SK-N-SH treated with all-trans-retinoic acid at 6 μM for 48 hours (cell line): ENCODE measurements around the gene KRTAP2-3.

ENCODE experiments used
- ATAC-seq: fragments of 200-7000 bp; cut with Tn5 transposase; 3 replicates; pipeline ENCODE4 v1.9.1; 2020; ENCODE audit warnings: mild to moderate bottlenecking, moderate library complexity
- ARNTL ChIP-seq: fragments of 450-650 bp; formaldehyde crosslinking; IDR thresholded peaks from 2 replicates; pipeline ENCODE4 v1.5.0; 2020; ENCODE audit warnings: low read depth, mild to moderate bottlenecking, moderate library complexity, borderline replicate concordance
- BACH2 ChIP-seq: fragments of 250-450 bp; sonication (Bioruptor Pico); IDR thresholded peaks from 2 replicates; pipeline ENCODE4 v1.9.0; 2021; ENCODE audit warnings: mild to moderate bottlenecking, borderline replicate concordance
- CSDC2 ChIP-seq: fragments of 250-450 bp; sonication (Bioruptor Pico); IDR thresholded peaks from 2 replicates; pipeline ENCODE4 v1.5.0; 2020; ENCODE audit warnings: mild to moderate bottlenecking, moderate library complexity
- CSRNP3 ChIP-seq: fragments of 250-450 bp; sonication (Bioruptor Pico); IDR thresholded peaks from 2 replicates; pipeline ENCODE4 v1.5.1; 2021; ENCODE audit warnings: mild to moderate bottlenecking, moderate library complexity
- ESRRG ChIP-seq: fragments of 250-450 bp; sonication (Bioruptor Pico); IDR thresholded peaks from 2 replicates; pipeline ENCODE4 v1.6.1; 2021; ENCODE audit warnings: mild to moderate bottlenecking
- GLIS3 ChIP-seq: fragments of 250-450 bp; sonication (Bioruptor Pico); IDR thresholded peaks from 2 replicates; pipeline ENCODE4 v1.5.0; 2020; ENCODE audit warnings: mild to moderate bottlenecking, moderate library complexity
- ISL1 ChIP-seq: fragments of 250-450 bp; sonication (Bioruptor Pico); IDR thresholded peaks from 2 replicates; pipeline ENCODE4 v2.1.2; 2022; ENCODE audit warnings: mild to moderate bottlenecking, moderate library complexity
- PATZ1 ChIP-seq: fragments of 250-450 bp; sonication (Bioruptor Pico); IDR thresholded peaks from 2 replicates; pipeline ENCODE4 v1.8.0; 2020; ENCODE audit warnings: mild to moderate bottlenecking, moderate library complexity, borderline replicate concordance
- PPARA ChIP-seq: fragments of 250-450 bp; sonication (Bioruptor Pico); IDR thresholded peaks from 2 replicates; pipeline ENCODE4 v1.5.0; 2020; ENCODE audit warnings: mild to moderate bottlenecking, borderline replicate concordance
- RARB ChIP-seq: fragments of 250-450 bp; sonication (Bioruptor Pico); IDR thresholded peaks from 2 replicates; pipeline ENCODE4 v1.8.0; 2021; ENCODE audit warnings: mild to moderate bottlenecking, moderate library complexity
- SNAI2 ChIP-seq: fragments of 250-450 bp; sonication (Bioruptor Pico); IDR thresholded peaks from 2 replicates; pipeline ENCODE4 v1.5.0; 2020; ENCODE audit warnings: mild to moderate bottlenecking, moderate library complexity
- TCF4 ChIP-seq: fragments of 250-450 bp; sonication (Bioruptor Pico); IDR thresholded peaks from 2 replicates; pipeline ENCODE4 v1.8.0; 2021; ENCODE audit warnings: mild to moderate bottlenecking, moderate library complexity, borderline replicate concordance
- TOX ChIP-seq: fragments of 250-450 bp; sonication (Bioruptor Pico); IDR thresholded peaks from 2 replicates; pipeline ENCODE4 v1.8.0; 2021; ENCODE audit warnings: mild to moderate bottlenecking, moderate library complexity, borderline replicate concordance
- ZC3H10 ChIP-seq: fragments of 250-450 bp; sonication (Bioruptor Pico); IDR thresholded peaks from 2 replicates; pipeline ENCODE4 v1.5.1; 2021; ENCODE audit warnings: mild to moderate bottlenecking, moderate library complexity
- ZFP3 ChIP-seq: fragments of 250-450 bp; sonication (Bioruptor Pico); IDR thresholded peaks from 2 replicates; pipeline ENCODE4 v1.5.0; 2020; ENCODE audit warnings: mild to moderate bottlenecking, moderate library complexity
- ZFP30 ChIP-seq: fragments of 450-650 bp; formaldehyde crosslinking; IDR thresholded peaks from 2 replicates; pipeline ENCODE4 v1.5.0; 2022; ENCODE audit warnings: mild to moderate bottlenecking, moderate library complexity
- ZNF565 ChIP-seq: fragments of 450-650 bp; formaldehyde crosslinking; conservative IDR thresholded peaks from 2 replicates; pipeline ENCODE4 v1.5.0; 2020; ENCODE audit warnings: low read depth, mild to moderate bottlenecking, moderate library complexity
- ZNF70 ChIP-seq: fragments of 450-650 bp; formaldehyde crosslinking; IDR thresholded peaks from 2 replicates; pipeline ENCODE4 v1.5.0; 2020; ENCODE audit warnings: mild to moderate bottlenecking, moderate library complexity
- ZNF8 ChIP-seq: fragments of 450-650 bp; formaldehyde crosslinking; IDR thresholded peaks from 2 replicates; pipeline ENCODE4 v1.5.0; 2020; ENCODE audit warnings: mild to moderate bottlenecking, moderate library complexity
- TF ChIP-seq, protein P1 (sequence below): fragments of 250-450 bp; sonication (Bioruptor Pico); IDR thresholded peaks from 2 replicates; pipeline ENCODE4 v1.8.0; 2021; ENCODE audit warnings: low read depth, mild to moderate bottlenecking, moderate library complexity, borderline replicate concordance
- TF ChIP-seq, protein P2 (sequence below): fragments of 250-450 bp; sonication (Bioruptor Pico); IDR thresholded peaks from 2 replicates; pipeline ENCODE4 v1.5.0; 2020; ENCODE audit warnings: mild to moderate bottlenecking, moderate library complexity

KRTAP2-3 gene

DNA sequence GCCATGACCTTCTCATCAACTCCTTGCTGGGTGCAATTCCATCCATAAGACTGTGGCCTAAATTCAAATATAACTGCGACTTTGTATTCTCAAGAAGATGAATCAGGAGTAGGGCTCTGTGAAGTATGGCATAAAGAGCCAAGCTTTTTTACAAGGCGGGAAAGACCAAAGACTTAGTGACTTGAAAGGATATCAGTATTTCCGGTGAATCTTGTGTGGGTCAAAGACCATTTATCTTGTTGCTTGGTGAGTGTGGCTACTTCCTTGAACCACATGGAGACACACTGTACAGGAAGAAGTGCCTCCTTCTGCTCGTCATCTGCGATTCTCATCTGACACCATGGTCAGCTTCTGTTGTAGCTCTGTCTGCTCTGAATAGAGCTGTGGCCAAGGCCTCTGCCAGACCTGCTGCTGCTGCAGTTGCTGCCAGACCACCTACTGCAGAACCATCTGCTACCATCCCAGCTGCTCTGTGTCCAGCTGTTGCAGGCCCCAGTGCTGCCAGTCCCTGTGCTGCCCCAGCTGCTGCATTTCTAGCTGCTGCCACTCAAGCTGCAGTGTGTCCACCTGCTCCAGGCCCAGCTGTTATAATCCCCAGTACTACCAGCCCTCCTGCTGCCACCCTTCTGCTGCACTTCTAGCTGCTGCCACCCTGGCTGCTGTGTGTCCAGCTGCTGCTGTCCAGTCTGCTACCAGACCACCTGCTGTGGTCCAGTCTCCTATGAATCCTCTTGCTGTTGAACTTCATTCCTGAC, 11.9 kb upstream of the KRTAP2-3 start:
- TF ChIP-seq TCF4 (CRISPR knock-in tag) (no peak), ARNTL (CRISPR knock-in tag) (no peak), ZC3H10 (no peak), RARB (no peak), BACH2 (CRISPR knock-in tag) (no peak), CSRNP3 (no peak), ZFP3 (no peak)
- TF ChIP-seq, protein P1, sequence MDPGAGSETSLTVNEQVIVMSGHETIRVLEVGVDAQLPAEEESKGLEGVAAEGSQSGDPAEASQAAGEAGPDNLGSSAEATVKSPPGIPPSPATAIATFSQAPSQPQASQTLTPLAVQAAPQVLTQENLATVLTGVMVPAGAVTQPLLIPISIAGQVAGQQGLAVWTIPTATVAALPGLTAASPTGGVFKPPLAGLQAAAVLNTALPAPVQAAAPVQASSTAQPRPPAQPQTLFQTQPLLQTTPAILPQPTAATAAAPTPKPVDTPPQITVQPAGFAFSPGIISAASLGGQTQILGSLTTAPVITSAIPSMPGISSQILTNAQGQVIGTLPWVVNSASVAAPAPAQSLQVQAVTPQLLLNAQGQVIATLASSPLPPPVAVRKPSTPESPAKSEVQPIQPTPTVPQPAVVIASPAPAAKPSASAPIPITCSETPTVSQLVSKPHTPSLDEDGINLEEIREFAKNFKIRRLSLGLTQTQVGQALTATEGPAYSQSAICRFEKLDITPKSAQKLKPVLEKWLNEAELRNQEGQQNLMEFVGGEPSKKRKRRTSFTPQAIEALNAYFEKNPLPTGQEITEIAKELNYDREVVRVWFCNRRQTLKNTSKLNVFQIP, result no peak
- ATAC-seq, result no peak

GRCh38 chr17:41069031-41069430, 9.1 kb upstream of the KRTAP2-3 start:
- no peak for TF ChIP-seq ZC3H10
- no peak for TF ChIP-seq PATZ1 (CRISPR knock-in tag)
- TF ChIP-seq ZNF70, result no peak
- TF ChIP-seq, protein P2, sequence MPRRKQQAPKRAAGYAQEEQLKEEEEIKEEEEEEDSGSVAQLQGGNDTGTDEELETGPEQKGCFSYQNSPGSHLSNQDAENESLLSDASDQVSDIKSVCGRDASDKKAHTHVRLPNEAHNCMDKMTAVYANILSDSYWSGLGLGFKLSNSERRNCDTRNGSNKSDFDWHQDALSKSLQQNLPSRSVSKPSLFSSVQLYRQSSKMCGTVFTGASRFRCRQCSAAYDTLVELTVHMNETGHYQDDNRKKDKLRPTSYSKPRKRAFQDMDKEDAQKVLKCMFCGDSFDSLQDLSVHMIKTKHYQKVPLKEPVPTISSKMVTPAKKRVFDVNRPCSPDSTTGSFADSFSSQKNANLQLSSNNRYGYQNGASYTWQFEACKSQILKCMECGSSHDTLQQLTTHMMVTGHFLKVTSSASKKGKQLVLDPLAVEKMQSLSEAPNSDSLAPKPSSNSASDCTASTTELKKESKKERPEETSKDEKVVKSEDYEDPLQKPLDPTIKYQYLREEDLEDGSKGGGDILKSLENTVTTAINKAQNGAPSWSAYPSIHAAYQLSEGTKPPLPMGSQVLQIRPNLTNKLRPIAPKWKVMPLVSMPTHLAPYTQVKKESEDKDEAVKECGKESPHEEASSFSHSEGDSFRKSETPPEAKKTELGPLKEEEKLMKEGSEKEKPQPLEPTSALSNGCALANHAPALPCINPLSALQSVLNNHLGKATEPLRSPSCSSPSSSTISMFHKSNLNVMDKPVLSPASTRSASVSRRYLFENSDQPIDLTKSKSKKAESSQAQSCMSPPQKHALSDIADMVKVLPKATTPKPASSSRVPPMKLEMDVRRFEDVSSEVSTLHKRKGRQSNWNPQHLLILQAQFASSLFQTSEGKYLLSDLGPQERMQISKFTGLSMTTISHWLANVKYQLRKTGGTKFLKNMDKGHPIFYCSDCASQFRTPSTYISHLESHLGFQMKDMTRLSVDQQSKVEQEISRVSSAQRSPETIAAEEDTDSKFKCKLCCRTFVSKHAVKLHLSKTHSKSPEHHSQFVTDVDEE, result no peak
- no peak for TF ChIP-seq ZFP3
- no peak for TF ChIP-seq SNAI2
- no peak for TF ChIP-seq ZNF565 (CRISPR knock-in tag)
- TF ChIP-seq PPARA (CRISPR knock-in tag), result no peak
- TF ChIP-seq CSRNP3, result no peak
- TF ChIP-seq CSDC2, result no peak
- no peak for TF ChIP-seq ZFP30 (CRISPR knock-in tag)
- TF ChIP-seq ISL1 (CRISPR knock-in tag), result no peak
- no peak for TF ChIP-seq ZNF8 (CRISPR knock-in tag)
- no peak for TF ChIP-seq RARB
- TF ChIP-seq ARNTL (CRISPR knock-in tag), result no peak
- TF ChIP-seq BACH2 (CRISPR knock-in tag), result no peak
- no peak for TF ChIP-seq GLIS3
- TF ChIP-seq TOX (CRISPR knock-in tag), result no peak
- TF ChIP-seq ESRRG (CRISPR knock-in tag), result no peak
- TF ChIP-seq, protein P1, result no peak
- TF ChIP-seq, all 23 proteins: peak for 0
- no peak for ATAC-seq
